K562 treated with DMSO at 1 percent for 12 hours (cell line): ENCODE measurements around the gene CCDC106. TPM values are rescaled to one million over a fixed set of nuclear protein-coding genes. Genes with fewer than 3 reads are reported as not detected.

Source experiments
- total RNA-seq: library from RNA; unstranded; fragments of 300-600 nt; gene quantifications from 2 replicates; pipeline ENCODE4 v1.2.3, GENCODE V29; 2022; ENCODE audit not compliant: insufficient read depth

Gene CCDC106
- total RNA-seq, result 30.6 and 33.3 TPM in 2 replicates

GRCh38 chr19:55647732-55648584 is at the start of gene CCDC106:
TSS of gene CCDC106 (plus strand) at chr19:55648212. CDS start at chr19:55649047, 835 bp downstream.

GRCh38 chr19:55599468-55599841 is 48.6 kb upstream of the CCDC106 start, which contains the start of gene FIZ1:
TSS of gene FIZ1 (minus strand) at chr19:55599517. CDS start at chr19:55597865, 1,652 bp downstream.

GRCh38 chr19:55599842-55600661 is 48.0 kb upstream of the CCDC106 start, which contains the start of gene ZNF524:
TSS of gene ZNF524 (plus strand) at chr19:55600288. CDS start at chr19:55602113, 1,825 bp downstream.

GRCh38 chr19:55605637-55606470 is 42.2 kb upstream of the CCDC106 start, which contains the start of gene ZNF865:
TSS of gene ZNF865 (plus strand) at chr19:55605647. CDS start at chr19:55613619, 7,972 bp downstream.

GRCh38 chr19:55624109-55625003 is 23.7 kb upstream of the CCDC106 start, which contains the start of gene ZNF784:
TSS of gene ZNF784 (minus strand) at chr19:55624566. CDS start at chr19:55624561, 5 bp downstream.

GRCh38 chr19:55640577-55641425 is 7.2 kb upstream of the CCDC106 start, which contains the start of gene ZNF580:
TSS of gene ZNF580 (plus strand) at chr19:55641002. CDS start at chr19:55642509, 1,507 bp downstream.

GRCh38 chr19:55643003-55643886 is 4.8 kb upstream of the CCDC106 start, which contains the start of gene ZNF581:
TSS of gene ZNF581 (plus strand) at chr19:55643649. CDS start at chr19:55644572, 923 bp downstream.

GRCh38 chr19:55654868-55655647 is 7.0 kb downstream of the CCDC106 start, which contains the start of gene U2AF2:
TSS of gene U2AF2 (plus strand) at chr19:55655035. CDS start at chr19:55655105, 70 bp downstream.

GRCh38 chr19:55674841-55675660 is 27.0 kb downstream of the CCDC106 start, which contains the start of gene EPN1:
TSS of gene EPN1 (plus strand) at chr19:55675226. CDS start at chr19:55678628, 3,402 bp downstream.

Other genes with a start within 250 kb of the CCDC106 start
- 348 and 598 TPM in 2 replicates for gene UBE2S, start 240.4 kb upstream of the CCDC106 start, total RNA-seq
- 0.17 TPM in 1 of 2 replicates, not detected in the other for gene SHISA7, start 204.9 kb upstream of the CCDC106 start, total RNA-seq
- gene ISOC2, start 186.6 kb upstream of the CCDC106 start, total RNA-seq, result 50.7 and 69.5 TPM in 2 replicates
- gene C19orf85, start 183.5 kb upstream of the CCDC106 start, total RNA-seq, result not detected in 2 replicates
- gene ZNF628, start 171.6 kb upstream of the CCDC106 start, total RNA-seq, result 6.1 and 15.4 TPM in 2 replicates
- 25.8 and 60.9 TPM in 2 replicates for gene NAT14, start 163.0 kb upstream of the CCDC106 start, total RNA-seq
- gene SSC5D, start 159.8 kb upstream of the CCDC106 start, total RNA-seq, result 0.16 and 0.73 TPM in 2 replicates
- not detected in 2 replicates for gene SBK2, start 111.1 kb upstream of the CCDC106 start, total RNA-seq
- not detected in 2 replicates for gene SBK3, start 102.7 kb upstream of the CCDC106 start, total RNA-seq
- gene ZNF579, start 67.4 kb upstream of the CCDC106 start, total RNA-seq, result 10.3 and 10.8 TPM in 2 replicates
- gene FIZ1, start 48.7 kb upstream of the CCDC106 start, total RNA-seq, result 9.3 and 21.2 TPM in 2 replicates
- gene ZNF524, start 47.9 kb upstream of the CCDC106 start, total RNA-seq, result 35.5 and 41.6 TPM in 2 replicates
- gene ZNF865, start 42.6 kb upstream of the CCDC106 start, total RNA-seq, result 21.0 and 34.2 TPM in 2 replicates
- gene ZNF784, start 23.6 kb upstream of the CCDC106 start, total RNA-seq, result 7.7 and 8.9 TPM in 2 replicates
- gene ZNF580, start 7.2 kb upstream of the CCDC106 start, total RNA-seq, result 39.0 and 52.0 TPM in 2 replicates
- gene ZNF581, start 4.6 kb upstream of the CCDC106 start, total RNA-seq, result 52.7 and 54.9 TPM in 2 replicates
- 112 and 145 TPM in 2 replicates for gene U2AF2, start 6.8 kb downstream of the CCDC106 start, total RNA-seq
- 95.3 and 102 TPM in 2 replicates for gene EPN1, start 27.0 kb downstream of the CCDC106 start, total RNA-seq
- gene NLRP9, start 90.2 kb downstream of the CCDC106 start, total RNA-seq, result not detected in 2 replicates
- 1.9 and 3.0 TPM in 2 replicates for gene RFPL4A, start 110.9 kb downstream of the CCDC106 start, total RNA-seq
- gene RFPL4AL1, start 120.9 kb downstream of the CCDC106 start, total RNA-seq, result 1.5 TPM in 1 of 2 replicates, not detected in the other
- gene NLRP11, start 183.8 kb downstream of the CCDC106 start, total RNA-seq, result 0.92 and 1.9 TPM in 2 replicates
- 2.2 and 2.4 TPM in 2 replicates for gene NLRP4, start 188.3 kb downstream of the CCDC106 start, total RNA-seq